Measurements from ENCODE around the gene KNCN.

GRCh38 chr1:46525253-46525983 lies 26.0 kb downstream of the KNCN start:
- TF ChIP-seq CTCF (IDR thresholded peaks at IDR 0.05) (no peak), POLR2A (IDR thresholded peaks at IDR 0.05) (no peak)
